ENCODE data around the gene SMYD2.

The SMYD2 gene

GRCh38 chr1:214386333-214386732 lies 105.4 kb downstream of the SMYD2 start:
- no peak overlapping the region for H3K4me3 Mint-ChIP-seq
- H3K9me3 Mint-ChIP-seq (ENCODE audit: low read depth): no peaks in the 10 kb centered on the region
- no peaks in the 10 kb centered on the region for H3K36me3 Mint-ChIP-seq

More at GRCh38 chr1:214386333-214386732, 105.4 kb downstream of the SMYD2 start:
- H3K4me1 Mint-ChIP-seq (ENCODE audit: low read depth): no peaks in the 10 kb centered on the region
- no peak overlapping the region for H3K27ac Mint-ChIP-seq
- no peaks in the 10 kb centered on the region for H3K27me3 Mint-ChIP-seq
